RWPE2 (cell line): ENCODE measurements around the gene DIP2C.
A peak's percentile ranks its signal among the peaks of the same experiment; 100 is the strongest.

Experiments
- ATAC-seq: fragments of 200-7000 bp; cut with Tn5 transposase; 3 replicates; pipeline ENCODE4 v1.9.1; 2021; ENCODE audit warnings: low read depth
- DNase-seq: peaks from one replicate; pipeline ENCODE4 v3.0.0-alpha.2; 2020; ENCODE audit warnings: low spot score
- H3K27ac ChIP-seq: fragments of 450-650 bp; 2 replicates; pipeline ENCODE4 v1.5.1; 2017; ENCODE audit warnings: mild to moderate bottlenecking; ENCODE audit not compliant: poor library complexity, severe bottlenecking
- H3K27me3 ChIP-seq: fragments of 250-450 bp; sonication (Bioruptor Pico); 2 replicates; pipeline ENCODE4 v1.5.1; 2021; ENCODE audit warnings: mild to moderate bottlenecking, moderate library complexity; ENCODE audit not compliant: insufficient read depth, poor library complexity, severe bottlenecking
- H3K36me3 ChIP-seq: fragments of 250-450 bp; sonication (Bioruptor Pico); 2 replicates; pipeline ENCODE4 v1.5.1; 2020; ENCODE audit warnings: low read depth, mild to moderate bottlenecking, moderate library complexity
- H3K4me1 ChIP-seq: fragments of 250-450 bp; sonication (Bioruptor Pico); 2 replicates; pipeline ENCODE4 v1.5.1; 2021; ENCODE audit warnings: mild to moderate bottlenecking, moderate library complexity; ENCODE audit not compliant: insufficient read depth, poor library complexity, severe bottlenecking
- H3K4me3 ChIP-seq: fragments of 250-450 bp; sonication (Bioruptor Pico); 2 replicates; pipeline ENCODE4 v1.5.1; 2021; ENCODE audit warnings: mild to moderate bottlenecking, moderate library complexity; ENCODE audit not compliant: severe bottlenecking
- H3K9me3 ChIP-seq: fragments of 250-450 bp; sonication (Bioruptor Pico); 2 replicates; pipeline ENCODE4 v1.5.1; 2021; ENCODE audit warnings: mild to moderate bottlenecking, moderate library complexity; ENCODE audit not compliant: severe bottlenecking
- CTCF ChIP-seq: fragments of 450-650 bp; IDR thresholded peaks from one replicate; pipeline ENCODE4 v1.5.1; 2017; ENCODE audit warnings: mild to moderate bottlenecking, moderate library complexity; ENCODE audit not compliant: poor library complexity, severe bottlenecking

Gene DIP2C

GRCh38 chr10:458421-458851, 231.0 kb downstream of the DIP2C start:
- no peaks in the 10 kb centered on the region for H3K27me3 ChIP-seq
- no peaks in the 10 kb centered on the region for H3K9me3 ChIP-seq
- H3K4me1 ChIP-seq = peaks cover 4% of the 10 kb centered on the region
- ATAC-seq = no peak
- H3K36me3 ChIP-seq = no peaks in the 10 kb centered on the region
- no peak for TF ChIP-seq CTCF
- H3K27ac ChIP-seq = no peak overlapping the region
- DNase-seq = no peak
- no peak overlapping the region for H3K4me3 ChIP-seq

- no peaks in the 10 kb centered on the region for H3K36me3 ChIP-seq
- TF ChIP-seq CTCF = no peak
- no peak for DNase-seq
- no peak for ATAC-seq
- no peaks in the 10 kb centered on the region for H3K27me3 ChIP-seq
- peaks cover 4% of the 10 kb centered on the region for H3K4me1 ChIP-seq
- no peak overlapping the region for H3K27ac ChIP-seq
- no peak overlapping the region for H3K4me3 ChIP-seq
- H3K9me3 ChIP-seq = no peaks in the 10 kb centered on the region
Measured at GRCh38 chr10:456486-456885, 233.0 kb downstream of the DIP2C start.

GRCh38 chr10:454860-455259, 234.6 kb downstream of the DIP2C start:
- no peak for DNase-seq
- peak; percentile 98 for ATAC-seq
- H3K36me3 ChIP-seq = no peaks in the 10 kb centered on the region
- no peaks in the 10 kb centered on the region for H3K9me3 ChIP-seq
- H3K4me3 ChIP-seq = no peak overlapping the region
- TF ChIP-seq CTCF = no peak
- peaks cover 4% of the 10 kb centered on the region for H3K4me1 ChIP-seq
- H3K27me3 ChIP-seq = no peaks in the 10 kb centered on the region
- H3K27ac ChIP-seq = no peak overlapping the region

GRCh38 chr10:453647-454046, 235.8 kb downstream of the DIP2C start:
- ATAC-seq = no peak
- H3K4me3 ChIP-seq = no peak overlapping the region
- no peak for DNase-seq
- no peaks in the 10 kb centered on the region for H3K27me3 ChIP-seq
- no peaks in the 10 kb centered on the region for H3K9me3 ChIP-seq
- no peak overlapping the region for H3K27ac ChIP-seq
- no peak for TF ChIP-seq CTCF
- no peaks in the 10 kb centered on the region for H3K36me3 ChIP-seq
- peaks cover 4% of the 10 kb centered on the region for H3K4me1 ChIP-seq

- H3K4me1 ChIP-seq = peaks cover 4% of the 10 kb centered on the region
- ATAC-seq = no peak
Measured at GRCh38 chr10:452512-453426, 236.7 kb downstream of the DIP2C start.

More at GRCh38 chr10:452512-453426, 236.7 kb downstream of the DIP2C start:
- no peak for DNase-seq
- TF ChIP-seq CTCF = no peak
- Histone ChIP-seq H3K27ac (no peak overlapping the region), H3K9me3 (no peaks in the 10 kb centered on the region), H3K36me3 (no peaks in the 10 kb centered on the region), H3K4me3 (no peak overlapping the region), H3K27me3 (no peaks in the 10 kb centered on the region)
